GM12864 (cell line): ENCODE data around the gene PSMB2.

Experiments used
- DNase-seq: peaks from one replicate; pipeline ENCODE4 v3.0.0-alpha.2; 2011; ENCODE audit warnings: low read depth
- H3K4me3 ChIP-seq: 2 replicates; pipeline ENCODE4 v1.5.1; 2011; ENCODE audit warnings: mild to moderate bottlenecking, low read depth, low read length, control low read depth
- TF ChIP-seq, protein P1 (sequence below): IDR thresholded peaks from 2 replicates; pipeline ENCODE4 v1.5.1; 2011; ENCODE audit warnings: low read depth, mild to moderate bottlenecking, moderate library complexity, low read length, control low read depth, inconsistent platforms; ENCODE audit errors: missing control alignments

Gene PSMB2

DNA sequence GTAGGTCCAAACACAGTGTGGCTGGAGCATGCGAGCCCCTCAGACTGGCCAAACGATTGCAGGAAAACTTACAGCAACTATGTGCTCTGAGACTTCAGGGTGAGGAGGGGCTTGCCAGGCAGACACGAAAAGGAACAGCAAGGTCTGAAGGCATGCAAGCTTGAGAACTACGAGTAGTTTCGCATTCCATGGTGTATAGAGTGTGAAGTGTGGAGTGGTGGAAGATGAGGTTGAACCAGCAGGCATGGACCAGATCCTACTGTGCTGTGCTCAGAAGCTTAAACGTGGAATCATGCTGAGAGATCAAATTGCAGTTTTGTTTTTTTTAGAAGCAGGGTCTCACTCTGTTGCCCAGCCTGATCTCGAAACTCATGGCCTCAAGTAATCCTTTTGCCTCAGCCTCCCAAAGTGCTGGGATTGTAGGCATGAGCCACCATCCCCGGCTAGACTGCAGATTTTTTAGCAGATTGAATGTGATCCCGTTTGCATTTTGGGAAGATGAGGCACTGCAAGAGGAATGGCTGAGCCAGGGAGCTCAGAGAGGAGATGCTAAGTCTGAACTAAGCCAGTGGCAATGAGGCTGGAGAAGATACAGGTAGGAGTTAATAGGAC lies 73.3 kb downstream of the PSMB2 start:
- H3K4me3 ChIP-seq = no peak overlapping the region
- TF ChIP-seq, protein P1, sequence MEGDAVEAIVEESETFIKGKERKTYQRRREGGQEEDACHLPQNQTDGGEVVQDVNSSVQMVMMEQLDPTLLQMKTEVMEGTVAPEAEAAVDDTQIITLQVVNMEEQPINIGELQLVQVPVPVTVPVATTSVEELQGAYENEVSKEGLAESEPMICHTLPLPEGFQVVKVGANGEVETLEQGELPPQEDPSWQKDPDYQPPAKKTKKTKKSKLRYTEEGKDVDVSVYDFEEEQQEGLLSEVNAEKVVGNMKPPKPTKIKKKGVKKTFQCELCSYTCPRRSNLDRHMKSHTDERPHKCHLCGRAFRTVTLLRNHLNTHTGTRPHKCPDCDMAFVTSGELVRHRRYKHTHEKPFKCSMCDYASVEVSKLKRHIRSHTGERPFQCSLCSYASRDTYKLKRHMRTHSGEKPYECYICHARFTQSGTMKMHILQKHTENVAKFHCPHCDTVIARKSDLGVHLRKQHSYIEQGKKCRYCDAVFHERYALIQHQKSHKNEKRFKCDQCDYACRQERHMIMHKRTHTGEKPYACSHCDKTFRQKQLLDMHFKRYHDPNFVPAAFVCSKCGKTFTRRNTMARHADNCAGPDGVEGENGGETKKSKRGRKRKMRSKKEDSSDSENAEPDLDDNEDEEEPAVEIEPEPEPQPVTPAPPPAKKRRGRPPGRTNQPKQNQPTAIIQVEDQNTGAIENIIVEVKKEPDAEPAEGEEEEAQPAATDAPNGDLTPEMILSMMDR = no peak
- DNase-seq = no peak

DNA sequence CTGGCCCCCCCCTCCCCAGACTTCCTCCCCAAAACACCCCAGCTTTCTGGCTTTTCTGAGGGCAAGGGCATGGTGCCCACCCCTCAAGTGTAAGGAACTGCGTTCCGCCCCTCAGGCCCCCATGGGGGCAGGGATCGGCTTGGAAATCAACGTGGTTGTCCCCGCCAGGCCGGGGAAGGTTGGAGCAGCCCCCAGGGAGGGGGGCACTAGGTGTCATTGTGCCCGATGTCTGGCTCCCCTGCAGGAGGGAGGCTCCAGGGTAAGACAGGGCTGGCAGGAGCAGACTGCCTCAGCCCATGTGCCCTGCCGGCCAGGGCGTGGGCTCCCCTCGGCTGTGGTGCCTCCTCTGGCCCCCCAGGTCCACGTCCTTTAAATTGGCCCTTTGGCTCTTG lies 75.6 kb downstream of the PSMB2 start:
- TF ChIP-seq, protein P1 = no peak
- H3K4me3 ChIP-seq = no peak overlapping the region
- DNase-seq = no peak

DNA sequence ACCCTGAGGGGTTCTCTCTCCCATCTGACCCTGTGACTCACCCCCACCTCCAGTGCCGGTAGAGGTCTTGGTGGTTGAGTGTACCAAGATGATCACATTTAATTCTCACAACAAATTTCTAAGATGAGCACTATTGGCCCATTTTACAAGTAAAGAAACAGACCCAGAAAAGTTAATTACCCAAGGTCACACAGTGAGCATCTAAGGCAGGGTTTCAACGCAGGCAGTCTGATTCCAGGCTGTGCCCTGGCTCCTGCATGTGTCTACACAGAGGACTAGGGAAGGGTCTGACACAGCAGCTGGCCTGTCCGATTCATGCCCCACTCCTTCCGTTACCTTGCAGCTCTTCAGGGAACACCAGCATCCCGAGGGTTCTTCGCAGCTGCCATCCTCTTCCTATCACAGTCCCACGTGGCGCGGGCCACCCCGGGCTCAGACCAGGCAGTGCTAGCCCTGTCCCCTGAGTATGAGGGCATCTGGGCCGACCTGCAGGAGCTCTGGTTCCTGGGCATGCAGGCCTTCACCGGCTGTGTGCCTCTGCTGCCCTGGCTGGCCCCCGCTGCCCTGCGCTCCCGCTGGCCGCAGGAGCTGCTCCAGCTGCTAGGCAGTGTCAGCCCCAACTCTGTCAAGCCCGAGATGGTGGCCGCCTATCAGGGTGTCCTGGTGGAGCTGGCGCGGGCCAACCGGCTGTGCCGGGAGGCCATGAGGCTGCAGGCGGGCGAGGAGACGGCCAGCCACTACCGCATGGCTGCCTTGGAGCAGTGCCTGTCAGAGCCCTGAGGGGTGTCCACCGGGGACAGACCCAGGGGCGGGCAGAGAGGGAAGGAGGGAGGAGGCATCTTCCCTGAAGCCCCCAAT lies 76.2 kb downstream of the PSMB2 start:
- H3K4me3 ChIP-seq = no peak overlapping the region
- TF ChIP-seq, protein P1 = no peak
- no peak for DNase-seq

DNA sequence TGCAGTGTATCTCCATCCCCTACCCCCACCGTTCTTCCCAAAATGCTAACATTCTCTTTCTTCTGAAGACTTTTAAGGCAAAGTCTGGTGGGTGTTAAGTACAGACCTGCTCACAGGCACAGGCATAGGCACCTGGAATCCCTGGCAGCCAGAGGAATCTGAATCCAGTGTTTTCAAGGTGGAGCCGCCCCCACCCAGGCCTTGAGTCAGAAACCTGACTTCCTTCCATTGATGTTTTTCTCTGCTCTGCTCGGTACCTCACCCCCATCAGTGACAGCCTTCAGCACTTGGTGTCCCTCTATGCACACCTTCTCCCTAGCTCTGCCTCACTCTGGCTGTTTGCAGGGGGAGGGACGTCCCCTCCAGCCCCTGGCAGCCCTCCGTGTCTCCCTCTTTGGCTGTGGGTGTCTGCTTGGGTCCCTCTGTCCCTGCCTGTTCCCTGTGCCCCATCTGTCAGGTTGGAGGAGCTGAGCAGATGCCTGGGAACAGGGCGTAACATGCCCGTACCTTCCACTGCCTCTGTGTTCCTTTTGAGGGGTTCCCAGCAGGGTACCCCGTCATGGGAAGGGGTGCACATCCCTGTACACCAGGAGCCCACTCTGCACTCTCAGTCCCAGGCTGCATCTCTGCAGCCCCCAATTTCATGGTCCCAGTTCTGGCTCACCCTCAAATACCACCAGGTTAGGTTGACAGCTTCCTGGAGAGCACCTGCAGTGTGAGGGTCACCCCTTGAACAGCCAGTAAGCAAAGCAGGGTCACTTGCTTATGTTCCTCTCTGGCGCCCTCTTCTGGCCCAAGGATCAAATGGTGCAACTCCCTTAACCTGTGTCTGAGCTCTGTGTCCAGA lies 77.1 kb downstream of the PSMB2 start:
- peak; percentile 60 for DNase-seq
- H3K4me3 ChIP-seq = no peak overlapping the region
- TF ChIP-seq, protein P1 = peak; percentile 93

DNA sequence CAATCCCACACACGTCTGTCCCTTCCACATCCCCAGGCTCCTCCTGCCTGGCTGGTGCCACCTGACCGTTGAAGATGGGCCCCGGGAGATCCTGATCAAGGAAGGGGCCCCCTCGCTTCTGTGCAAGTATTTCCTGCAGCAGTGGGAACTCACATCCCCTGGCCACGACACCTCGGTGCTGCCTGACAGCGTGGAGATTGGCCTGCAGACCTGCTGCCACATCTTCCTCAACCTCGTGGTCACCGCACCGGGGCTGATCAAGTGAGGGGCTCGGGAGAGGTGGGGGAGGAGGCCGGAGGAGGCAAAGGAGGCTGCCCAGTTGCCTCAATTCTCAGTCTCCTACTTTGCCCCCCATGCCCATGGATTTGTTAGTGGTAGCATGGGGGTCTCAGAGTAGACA lies 78.2 kb downstream of the PSMB2 start:
- TF ChIP-seq, protein P1 = no peak
- H3K4me3 ChIP-seq = no peak overlapping the region
- no peak for DNase-seq

DNA sequence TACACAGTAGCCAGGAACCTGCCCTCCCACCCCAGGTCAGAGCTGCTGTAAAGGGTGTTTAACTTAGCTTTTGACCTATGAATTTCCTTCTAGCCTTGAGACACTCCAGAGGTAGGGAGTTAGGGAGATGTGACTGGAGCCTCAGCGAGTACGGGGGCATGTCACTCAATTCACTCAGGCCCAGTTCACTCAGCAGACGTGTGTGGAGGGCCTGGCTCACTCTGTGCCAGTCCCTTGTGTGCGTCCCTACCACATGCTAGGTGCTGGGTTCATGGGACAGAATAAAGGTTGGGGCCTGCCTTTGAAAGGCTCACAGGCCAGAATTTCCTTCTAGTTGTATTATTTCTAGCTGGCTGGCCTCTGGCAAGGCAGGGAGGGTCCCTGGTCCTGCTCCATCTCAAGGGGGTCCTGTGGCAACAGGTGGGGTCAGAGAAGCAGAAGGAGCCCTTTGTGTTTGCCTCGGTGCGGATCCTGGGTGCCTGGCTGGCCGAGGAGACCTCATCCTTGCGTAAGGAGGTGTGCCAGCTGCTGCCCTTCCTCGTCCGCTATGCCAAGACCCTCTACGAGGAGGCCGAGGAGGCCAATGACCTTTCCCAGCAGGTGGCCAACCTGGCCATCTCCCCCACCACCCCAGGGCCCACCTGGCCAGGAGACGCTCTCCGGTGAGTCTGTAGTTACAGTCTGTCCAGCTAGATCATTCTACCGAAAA lies 79.2 kb downstream of the PSMB2 start:
- TF ChIP-seq, protein P1 = no peak
- DNase-seq = no peak

More for the DNA sequence above, 79.2 kb downstream of the PSMB2 start:
- H3K4me3 ChIP-seq = no peak overlapping the region
